Nephron (organoid): Measurements from ENCODE around the gene NFASC.

Experiments
- H3K27ac Mint-ChIP-seq, 3 experiments: 2 replicates each; pipeline ENCODE4 v1.8.0; 2020; ENCODE audit warnings: mixed read lengths in 3 of 3, mild to moderate bottlenecking in 2 of 3, moderate library complexity in 1 of 3
- H3K27me3 Mint-ChIP-seq: 2 replicates; pipeline ENCODE4 v1.8.0; 2021; ENCODE audit warnings: low read depth, mild to moderate bottlenecking, moderate library complexity, mixed read lengths
- H3K36me3 Mint-ChIP-seq: 2 replicates; pipeline ENCODE4 v1.8.0; 2020; ENCODE audit warnings: low read depth, mixed read lengths
- H3K4me1 Mint-ChIP-seq: 2 replicates; pipeline ENCODE4 v1.8.0; 2020; ENCODE audit warnings: mixed read lengths
- H3K4me3 Mint-ChIP-seq, 3 experiments: 2 replicates each; pipeline ENCODE4 v1.8.0; 2020; ENCODE audit warnings: mild to moderate bottlenecking in 3 of 3, mixed read lengths in 3 of 3, moderate library complexity in 2 of 3
- H3K9me3 Mint-ChIP-seq: 2 replicates; pipeline ENCODE4 v1.8.0; 2020; ENCODE audit warnings: mixed read lengths
- CTCF ChIP-seq, 3 experiments: fragments of 200-600 bp; sonication (generic); IDR thresholded peaks; one replicate each; pipeline ENCODE4 v1.5.0; 2021; ENCODE audit warnings: antibody characterized with exemption in 3 of 3; ENCODE audit not compliant: unreplicated experiment in 3 of 3

NFASC gene

GRCh38 chr1:204925701-204926100 lies 55.0 kb downstream of the NFASC start:
- TF ChIP-seq CTCF (IDR thresholded peaks at IDR 0.05; ENCODE audit: unreplicated experiment in 3 of 3): no peak
- Mint-ChIP-seq H3K9me3 (no peaks in the 10 kb centered on the region), H3K4me1 (peaks cover 39% of the 10 kb centered on the region), H3K36me3 (no peaks in the 10 kb centered on the region), H3K27me3 (peaks cover 11% of the 10 kb centered on the region), H3K4me3 (no peak overlapping the region), H3K27ac (peak overlapping the region in 2 of 3 experiments; percentile 9 to 35)

- Mint-ChIP-seq H3K27me3 (peaks cover 11% of the 10 kb centered on the region), H3K4me1 (peaks cover 23% of the 10 kb centered on the region), H3K36me3 (no peaks in the 10 kb centered on the region), H3K27ac (no peak overlapping the region), H3K9me3 (no peaks in the 10 kb centered on the region), H3K4me3 (no peak overlapping the region)
- TF ChIP-seq CTCF (IDR thresholded peaks at IDR 0.05; ENCODE audit: unreplicated experiment in 3 of 3): no peak
Measured at GRCh38 chr1:204927673-204928641, 57.3 kb downstream of the NFASC start.

GRCh38 chr1:204928671-204929486 lies 58.2 kb downstream of the NFASC start:
- peak overlapping the region in 1 of 3 experiments; percentile 68 for H3K27ac Mint-ChIP-seq
- H3K9me3 Mint-ChIP-seq: no peaks in the 10 kb centered on the region
- peaks cover 4% of the 10 kb centered on the region for H3K27me3 Mint-ChIP-seq
- TF ChIP-seq CTCF (IDR thresholded peaks at IDR 0.05; ENCODE audit: unreplicated experiment in 3 of 3): no peak
- H3K4me3 Mint-ChIP-seq: no peak overlapping the region
- no peaks in the 10 kb centered on the region for H3K36me3 Mint-ChIP-seq
- peaks cover 14% of the 10 kb centered on the region for H3K4me1 Mint-ChIP-seq

- H3K9me3 Mint-ChIP-seq: no peaks in the 10 kb centered on the region
- no peak for TF ChIP-seq CTCF (IDR thresholded peaks at IDR 0.05; ENCODE audit: unreplicated experiment in 3 of 3)
- H3K4me1 Mint-ChIP-seq: peaks cover 6% of the 10 kb centered on the region
- no peaks in the 10 kb centered on the region for H3K36me3 Mint-ChIP-seq
- no peak overlapping the region for H3K4me3 Mint-ChIP-seq
- H3K27me3 Mint-ChIP-seq: peaks cover 4% of the 10 kb centered on the region
- H3K27ac Mint-ChIP-seq: peak overlapping the region in 1 of 3 experiments; percentile 68
Measured at GRCh38 chr1:204929487-204930154, 59.0 kb downstream of the NFASC start.

GRCh38 chr1:204930155-204930523 lies 59.5 kb downstream of the NFASC start:
- Mint-ChIP-seq H3K9me3 (no peaks in the 10 kb centered on the region), H3K4me3 (no peak overlapping the region), H3K27ac (no peak overlapping the region), H3K36me3 (no peaks in the 10 kb centered on the region), H3K4me1 (peaks cover 5% of the 10 kb centered on the region), H3K27me3 (peaks cover 4% of the 10 kb centered on the region)
- no peak for TF ChIP-seq CTCF (IDR thresholded peaks at IDR 0.05; ENCODE audit: unreplicated experiment in 3 of 3)
